ENCODE measurements around the gene MAD2L2. TPM values are rescaled to one million over a fixed set of nuclear protein-coding genes. Genes with fewer than 3 reads are reported as not detected.
A peak's percentile ranks its signal among the peaks of the same experiment; 100 is the strongest.

MAD2L2 gene
- polyA plus RNA-seq (ENCODE audit: insufficient read length in 4 of 4): 10 to 100 TPM; 38.7 to 55.0 (median 48.0) TPM

GRCh38 chr1:11681071-11681771 is at the start of gene MAD2L2:
Gene MAD2L2, minus strand, starts transcription at chr1:11681148. Its CDS starts 547 bp downstream, at chr1:11680601.
- peak in 2 of 4 donors; percentile 68 for DNase-seq (ENCODE audit: low read depth in 4 of 4, low spot score in 2 of 4)

DNA sequence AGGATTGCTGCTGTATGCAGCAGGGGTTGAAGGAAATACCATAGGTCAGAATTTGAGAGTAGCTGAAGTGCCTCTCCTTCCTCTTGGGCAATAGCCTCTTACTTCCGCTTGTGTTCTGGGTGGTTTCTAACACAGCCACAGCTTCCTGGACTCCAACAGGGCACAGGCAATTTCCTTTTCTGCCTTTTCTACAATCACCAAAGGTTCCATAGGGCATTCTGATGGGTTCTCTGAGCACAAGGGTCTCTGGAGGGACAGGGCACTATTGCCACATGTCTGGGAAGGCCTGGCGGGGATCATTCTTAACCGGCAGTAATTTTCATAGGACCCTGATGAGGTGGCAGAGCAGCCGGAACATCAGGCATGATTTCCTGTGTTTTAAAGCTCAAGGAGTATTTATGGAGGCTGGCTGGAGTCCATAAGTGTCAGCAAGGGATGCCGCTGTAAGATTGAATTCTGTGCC is 49.5 kb upstream of the MAD2L2 start:
- no peak for DNase-seq (ENCODE audit: low read depth in 4 of 4, low spot score in 2 of 4)

DNA sequence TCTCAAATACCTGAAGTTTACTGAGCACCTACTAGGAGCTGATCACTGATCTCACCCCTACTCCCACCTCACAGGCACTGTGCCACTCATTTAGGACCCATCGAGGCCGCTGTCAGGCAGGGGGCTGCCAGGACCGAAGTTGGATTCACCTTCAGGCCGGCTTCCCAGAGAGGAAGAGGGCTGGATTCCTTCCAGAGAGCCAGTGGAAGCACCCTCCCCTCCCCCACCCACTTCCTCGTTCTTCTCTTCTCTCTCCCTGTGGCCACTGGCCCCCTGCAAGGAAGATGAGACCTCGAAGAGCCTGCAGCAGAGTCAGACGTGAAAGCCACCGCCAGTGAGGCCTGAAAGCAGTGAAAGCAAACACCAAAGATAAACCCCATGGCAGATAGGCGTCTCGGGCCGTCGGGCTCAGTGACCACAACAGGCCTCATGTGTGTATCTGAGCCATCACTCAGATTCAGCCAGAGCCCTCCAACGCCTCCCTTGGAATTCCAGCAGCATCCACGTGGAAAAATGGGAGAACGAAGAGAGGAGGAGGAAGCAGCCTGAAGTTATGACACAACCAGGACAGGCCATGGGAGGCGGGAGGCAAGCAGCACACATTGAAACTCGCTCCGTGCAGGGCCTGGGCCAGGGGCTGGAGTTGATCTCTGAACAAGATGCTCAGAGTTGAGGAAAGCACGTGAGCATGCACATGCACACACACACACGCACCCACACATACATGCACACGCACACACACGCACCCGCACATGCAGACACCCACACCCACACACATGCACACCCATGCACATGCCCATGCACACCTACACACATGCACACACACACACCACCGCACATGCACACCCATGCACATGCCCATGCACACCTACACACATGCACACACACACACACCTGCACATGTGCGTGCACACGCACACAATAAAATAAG is 48.8 kb upstream of the MAD2L2 start:
- DNase-seq (ENCODE audit: low read depth in 4 of 4, low spot score in 2 of 4): no peak

GRCh38 chr1:11729155-11729497 is 48.2 kb upstream of the MAD2L2 start:
- DNase-seq (ENCODE audit: low read depth in 4 of 4, low spot score in 2 of 4): no peak

- no peak for DNase-seq (ENCODE audit: low read depth in 4 of 4, low spot score in 2 of 4)
Measured at GRCh38 chr1:11728126-11728806, 47.3 kb upstream of the MAD2L2 start.

GRCh38 chr1:11727119-11727518 is 46.2 kb upstream of the MAD2L2 start:
- DNase-seq (ENCODE audit: low read depth in 4 of 4, low spot score in 2 of 4): no peak

GRCh38 chr1:11725616-11726015 is 44.7 kb upstream of the MAD2L2 start:
- DNase-seq (ENCODE audit: low read depth in 4 of 4, low spot score in 2 of 4): no peak

- DNase-seq (ENCODE audit: low read depth in 4 of 4, low spot score in 2 of 4): no peak
Measured at GRCh38 chr1:11722538-11722937, 41.6 kb upstream of the MAD2L2 start.

DNA sequence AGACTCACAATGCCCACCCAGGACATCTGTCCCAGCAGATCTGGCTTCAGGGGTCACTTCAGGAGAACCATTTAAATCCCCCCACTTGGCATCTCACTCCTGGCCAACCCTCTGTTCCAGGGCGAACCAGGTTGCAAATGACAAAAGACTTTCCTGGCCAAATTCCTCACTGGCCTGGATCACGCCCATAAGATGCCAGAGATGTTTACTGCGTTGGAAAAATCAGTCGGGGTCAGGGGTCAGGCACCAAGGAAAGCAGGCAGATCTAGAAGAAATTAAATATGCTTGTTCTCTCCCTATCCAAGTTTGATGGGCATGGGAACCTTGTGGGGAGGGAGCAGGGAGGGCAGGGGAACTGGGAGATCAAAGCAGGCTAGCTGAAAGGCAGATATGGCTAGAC is 40.4 kb upstream of the MAD2L2 start:
- no peak for DNase-seq (ENCODE audit: low read depth in 4 of 4, low spot score in 2 of 4)

DNA sequence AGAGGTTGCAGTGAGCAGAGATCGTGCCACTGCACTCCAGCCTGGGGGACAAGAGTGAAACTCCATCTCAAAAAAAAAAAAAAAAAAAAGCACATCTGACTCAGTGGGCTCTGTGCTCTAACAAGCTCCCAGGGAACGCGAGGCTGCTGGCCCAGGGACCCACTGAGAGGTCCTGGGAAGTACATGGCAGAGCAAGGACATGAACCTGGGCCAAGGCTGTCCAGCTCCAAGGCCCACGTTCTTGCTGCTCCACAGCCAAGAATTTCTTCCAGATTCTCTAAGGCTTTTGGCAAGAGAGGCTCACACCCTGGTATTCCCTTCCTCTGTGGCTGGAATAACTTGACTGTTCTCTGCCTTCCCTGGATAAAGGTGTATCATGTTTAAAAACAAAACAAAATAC is 39.6 kb upstream of the MAD2L2 start:
- DNase-seq (ENCODE audit: low read depth in 4 of 4, low spot score in 2 of 4): no peak

DNA sequence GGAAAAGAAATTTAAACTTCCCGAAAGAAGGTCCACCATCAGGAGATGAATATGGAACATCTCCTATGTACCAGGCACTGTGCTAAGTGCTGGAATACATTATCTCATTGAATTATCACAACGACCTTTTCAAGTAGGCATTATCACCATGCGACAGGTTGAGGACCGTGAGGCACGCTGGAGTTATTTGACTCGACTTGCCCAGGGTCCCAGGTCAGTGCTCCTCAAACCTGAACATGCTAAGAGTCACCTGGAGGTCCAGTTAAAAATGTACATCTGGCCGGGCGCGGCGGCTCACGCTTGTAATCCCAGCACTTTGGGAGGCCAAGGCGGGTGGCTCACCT is 39.1 kb upstream of the MAD2L2 start:
- DNase-seq (ENCODE audit: low read depth in 4 of 4, low spot score in 2 of 4): no peak

DNA sequence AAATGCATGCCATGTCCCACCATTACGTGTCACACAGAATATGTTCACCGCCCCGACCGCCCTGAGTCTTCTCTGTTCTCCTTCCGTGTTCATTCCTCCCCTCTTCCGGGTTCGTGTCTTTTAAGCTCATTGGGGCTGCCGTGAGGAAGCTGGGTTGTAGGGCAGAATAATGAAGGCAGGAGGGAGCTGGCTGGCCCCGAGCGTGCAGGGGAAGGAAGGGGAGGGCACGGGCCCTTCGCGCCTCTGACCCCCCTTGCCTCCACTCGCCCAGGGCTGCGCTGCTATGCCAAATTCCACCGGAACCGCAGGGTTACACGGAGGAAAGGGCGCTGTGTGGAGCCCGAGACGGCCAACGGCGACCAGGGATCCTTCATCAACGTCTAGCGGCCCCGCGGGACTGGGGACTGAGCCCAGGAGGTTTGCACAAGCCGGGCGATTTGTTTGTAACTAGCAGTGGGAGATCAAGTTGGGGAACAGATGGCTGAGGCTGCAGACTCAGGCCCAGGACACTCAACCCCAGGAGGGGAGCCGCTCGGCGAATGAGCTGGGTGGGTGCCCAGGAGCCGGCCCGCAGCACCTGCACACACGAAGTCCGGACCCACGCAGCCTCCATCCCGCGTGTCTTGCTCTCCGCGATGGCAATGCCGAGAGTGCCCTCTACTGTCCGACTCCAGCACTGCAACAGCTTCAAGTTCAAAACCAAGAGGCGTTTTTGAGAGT is 38.5 kb upstream of the MAD2L2 start:
- no peak for DNase-seq (ENCODE audit: low read depth in 4 of 4, low spot score in 2 of 4)

- no peak for DNase-seq (ENCODE audit: low read depth in 4 of 4, low spot score in 2 of 4)
Measured at GRCh38 chr1:11714831-11715575, 34.1 kb upstream of the MAD2L2 start.

- DNase-seq (ENCODE audit: low read depth in 4 of 4, low spot score in 2 of 4): no peak
Measured at GRCh38 chr1:11713095-11713494, 32.1 kb upstream of the MAD2L2 start.

DNA sequence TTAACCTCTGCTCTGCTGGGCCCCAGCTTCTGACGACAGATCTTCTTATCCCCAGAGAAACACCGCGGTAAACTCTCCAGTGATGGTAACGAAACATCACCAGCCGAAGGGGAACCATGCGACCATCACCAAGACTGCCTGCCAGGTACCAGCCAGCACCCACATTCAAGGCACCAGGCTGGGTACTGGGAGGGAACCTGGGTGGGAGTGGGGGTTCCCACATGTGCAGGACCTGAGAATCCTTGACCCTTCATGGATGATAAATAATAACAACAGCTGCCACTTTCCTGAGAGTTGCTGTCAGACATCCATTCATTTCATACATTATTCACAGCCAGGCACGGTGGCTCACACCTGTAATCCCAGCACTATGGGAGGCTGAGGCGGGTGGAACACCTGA is 31.3 kb upstream of the MAD2L2 start:
- no peak for DNase-seq (ENCODE audit: low read depth in 4 of 4, low spot score in 2 of 4)

- no peak for DNase-seq (ENCODE audit: low read depth in 4 of 4, low spot score in 2 of 4)
Measured at GRCh38 chr1:11711490-11711889, 30.5 kb upstream of the MAD2L2 start.

GRCh38 chr1:11708554-11709350 is 27.8 kb upstream of the MAD2L2 start:
- DNase-seq (ENCODE audit: low read depth in 4 of 4, low spot score in 2 of 4): no peak

- DNase-seq (ENCODE audit: low read depth in 4 of 4, low spot score in 2 of 4): no peak
Measured at GRCh38 chr1:11707621-11708276, 26.8 kb upstream of the MAD2L2 start.

DNA sequence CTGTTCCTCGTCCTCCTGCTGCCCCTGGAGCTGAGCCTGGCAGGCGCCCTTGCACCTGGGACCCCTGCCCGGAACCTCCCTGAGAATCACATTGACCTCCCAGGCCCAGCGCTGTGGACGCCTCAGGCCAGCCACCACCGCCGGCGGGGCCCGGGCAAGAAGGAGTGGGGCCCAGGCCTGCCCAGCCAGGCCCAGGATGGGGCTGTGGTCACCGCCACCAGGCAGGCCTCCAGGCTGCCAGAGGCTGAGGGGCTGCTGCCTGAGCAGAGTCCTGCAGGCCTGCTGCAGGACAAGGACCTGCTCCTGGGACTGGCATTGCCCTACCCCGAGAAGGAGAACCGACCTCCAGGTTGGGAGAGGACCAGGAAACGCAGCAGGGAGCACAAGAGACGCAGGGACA is 25.3 kb upstream of the MAD2L2 start:
- no peak for DNase-seq (ENCODE audit: low read depth in 4 of 4, low spot score in 2 of 4)

Data from left renal cortex interstitium (tissue), 4 donors.